Brain microvascular endothelial cell (primary cell): ENCODE data around the gene TCEANC2.
A peak's percentile ranks its signal among the peaks of the same experiment; 100 is the strongest.

Source experiments
- DNase-seq: peaks from one replicate; pipeline ENCODE4 v3.0.0-alpha.2; 2020
- H3K27ac ChIP-seq: fragments of 250-450 bp; sonication (Bioruptor Pico); 2 replicates; pipeline ENCODE4 v1.5.1; 2020; ENCODE audit warnings: mild to moderate bottlenecking, moderate library complexity
- H3K27me3 ChIP-seq: fragments of 250-450 bp; sonication (Bioruptor Pico); replicated peaks from 2 replicates; pipeline ENCODE4 v1.5.1; 2020; ENCODE audit warnings: mild to moderate bottlenecking
- H3K36me3 ChIP-seq: fragments of 250-450 bp; sonication (Bioruptor Pico); replicated peaks from 2 replicates; pipeline ENCODE4 v1.5.1; 2020; ENCODE audit warnings: mild to moderate bottlenecking
- H3K4me3 ChIP-seq: 2 replicates; pipeline ENCODE4 v1.5.1; 2011; ENCODE audit warnings: low read depth, mild to moderate bottlenecking, control low read depth, low read length, moderate library complexity
- CTCF ChIP-seq: IDR thresholded peaks from 2 replicates; pipeline ENCODE4 v1.5.1; 2011; ENCODE audit warnings: low read depth, mild to moderate bottlenecking, moderate library complexity, low read length, control low read depth, inconsistent platforms; ENCODE audit errors: missing control alignments
- in situ Hi-C: cut with HindIII; loops from 2 replicates; pipeline ENCODE4 v1.10.0; 2017; ENCODE audit warnings: low sequenced_read_pairs, low pct_ligation_motif_present

Gene TCEANC2

GRCh38 chr1:54135436-54136120 lies 82.2 kb downstream of the TCEANC2 start:
- in situ Hi-C loops = no loop called here
- DNase-seq = no peak
- Histone ChIP-seq H3K27ac (no peak overlapping the region), H3K27me3 (no peaks in the 10 kb centered on the region), H3K4me3 (no peak overlapping the region), H3K36me3 (no peaks in the 10 kb centered on the region)
- TF ChIP-seq CTCF = no peak

DNA sequence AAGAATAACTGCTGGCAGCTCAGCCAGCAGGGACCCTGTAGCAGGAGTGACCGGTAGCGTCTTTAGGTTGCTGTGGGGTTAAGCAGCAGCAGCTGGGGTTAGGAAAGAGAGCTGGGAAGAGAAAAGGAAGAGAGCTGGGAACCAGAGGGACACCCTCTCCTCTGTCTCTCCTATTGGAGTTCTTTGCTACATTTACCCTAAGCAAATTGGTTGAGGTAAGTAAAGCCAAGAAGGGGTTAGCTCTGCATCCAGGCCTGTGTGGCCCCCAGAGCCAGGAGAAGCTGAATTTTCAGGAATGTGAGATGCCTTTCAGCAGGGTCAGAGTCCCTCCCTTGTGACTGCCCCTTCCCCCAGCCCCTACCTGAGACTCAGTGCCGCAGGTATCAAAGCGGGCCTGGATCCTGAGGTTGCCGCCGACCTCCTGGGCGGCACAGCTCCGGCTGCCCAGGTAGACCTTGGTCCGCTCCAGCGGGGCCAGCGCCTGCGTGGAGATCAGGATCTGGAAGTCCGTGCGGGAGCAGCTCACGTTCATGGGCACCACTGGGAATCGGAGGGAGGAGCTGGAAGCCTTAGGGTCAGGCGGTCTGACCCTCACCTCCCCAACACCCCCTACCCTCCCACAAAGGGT lies 83.0 kb downstream of the TCEANC2 start:
- Histone ChIP-seq H3K27me3 (no peaks in the 10 kb centered on the region), H3K4me3 (no peak overlapping the region), H3K27ac (no peak overlapping the region), H3K36me3 (no peaks in the 10 kb centered on the region)
- no peak for DNase-seq
- TF ChIP-seq CTCF = no peak
- in situ Hi-C loops = no loop called here

GRCh38 chr1:54136963-54137533 lies 83.6 kb downstream of the TCEANC2 start:
- no peak overlapping the region for H3K27ac ChIP-seq
- H3K4me3 ChIP-seq = no peak overlapping the region
- in situ Hi-C loops = no loop called here
- DNase-seq = no peak
- H3K27me3 ChIP-seq = no peaks in the 10 kb centered on the region
- no peak for TF ChIP-seq CTCF
- no peaks in the 10 kb centered on the region for H3K36me3 ChIP-seq

DNA sequence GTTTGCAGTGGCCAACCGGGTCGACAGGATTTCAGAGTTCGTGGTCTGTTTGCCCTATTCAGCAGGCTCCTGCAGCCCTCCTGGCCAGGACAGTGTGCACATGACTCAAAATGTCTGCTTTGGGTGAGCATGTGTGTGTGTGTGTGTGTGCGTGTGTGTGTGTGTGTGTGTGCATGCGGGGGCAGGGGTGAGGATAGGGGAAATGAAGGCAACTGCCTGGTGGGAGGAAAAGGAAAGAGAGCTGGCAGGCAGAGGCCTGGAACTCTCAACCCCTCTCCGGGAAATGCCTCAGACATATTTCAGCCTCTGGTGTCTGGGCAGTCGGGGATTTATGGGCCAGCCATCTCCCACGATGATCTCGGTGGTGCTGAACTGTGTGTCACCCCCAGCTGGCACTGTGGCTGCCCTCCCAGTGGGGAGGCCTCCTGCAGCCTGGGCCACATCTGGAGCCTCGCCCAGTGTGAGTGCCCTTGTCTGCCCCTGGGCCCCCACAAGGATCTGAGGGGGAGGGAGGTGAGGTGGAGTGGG lies 84.2 kb downstream of the TCEANC2 start:
- no peak for TF ChIP-seq CTCF
- in situ Hi-C loops = no loop called here
- Histone ChIP-seq H3K27ac (no peak overlapping the region), H3K4me3 (no peak overlapping the region), H3K27me3 (no peaks in the 10 kb centered on the region), H3K36me3 (no peaks in the 10 kb centered on the region)
- DNase-seq = peak; percentile 44

DNA sequence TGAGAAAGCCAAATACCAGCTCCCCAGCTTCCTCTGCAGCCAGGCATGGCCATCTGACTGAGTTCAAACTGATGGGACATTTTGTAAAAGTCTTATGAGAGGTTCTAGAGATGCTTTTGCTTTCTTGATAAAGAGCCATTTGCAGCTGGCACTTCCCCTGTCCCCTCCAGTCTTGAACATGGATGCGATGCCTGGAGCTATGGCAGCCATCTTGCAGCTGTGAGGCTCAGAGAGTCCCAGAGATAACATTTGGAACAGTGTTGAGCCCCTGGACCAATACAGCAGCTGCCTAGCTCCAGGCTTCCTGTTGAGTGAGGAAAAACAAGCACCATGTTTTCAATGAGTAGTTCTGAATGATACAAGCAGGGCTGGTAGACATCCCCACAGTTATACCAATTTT lies 85.6 kb downstream of the TCEANC2 start:
- in situ Hi-C loops = no loop called here

More for the DNA sequence above, 85.6 kb downstream of the TCEANC2 start:
- no peaks in the 10 kb centered on the region for H3K36me3 ChIP-seq
- no peak for TF ChIP-seq CTCF
- no peaks in the 10 kb centered on the region for H3K27me3 ChIP-seq
- no peak overlapping the region for H3K27ac ChIP-seq
- no peak overlapping the region for H3K4me3 ChIP-seq
- DNase-seq = no peak
